NOMO-1 (cell line): ENCODE data around the gene SORCS2.

Source experiments
- DNase-seq, 2 experiments: peaks; one replicate each; lab custom pipeline; 2025; ENCODE audit not compliant: unreplicated experiment in 2 of 2; lab: John Stamatoyannopoulos, UW

SORCS2 gene

GRCh38 chr4:7217039-7217438 lies 24.7 kb downstream of the SORCS2 start:
- no peak for DNase-seq

- no peak for DNase-seq
Observed at GRCh38 chr4:7217474-7218321, 25.4 kb downstream of the SORCS2 start.

DNA sequence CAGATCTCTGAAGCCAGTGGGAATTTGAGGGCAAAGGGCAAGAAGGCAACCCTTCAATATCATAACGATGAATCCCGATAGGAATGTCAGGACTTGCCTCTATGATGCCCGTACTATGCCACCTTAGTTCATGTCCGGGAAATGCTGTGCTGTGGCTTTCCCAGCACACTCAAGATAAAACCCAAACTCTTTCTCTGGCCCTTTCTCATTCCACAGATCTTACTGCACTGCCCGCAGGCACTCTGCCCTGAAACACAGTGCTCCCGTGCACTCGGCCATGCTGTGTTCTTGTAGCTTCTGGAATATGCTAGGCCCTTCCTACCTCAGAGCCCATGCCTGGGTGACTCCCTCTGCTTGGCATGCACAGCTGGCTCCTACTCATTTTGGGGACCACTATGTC lies 26.3 kb downstream of the SORCS2 start:
- no peak for DNase-seq

- no peak for DNase-seq
Observed at GRCh38 chr4:7222521-7222920, 30.2 kb downstream of the SORCS2 start.

- no peak for DNase-seq
Observed at GRCh38 chr4:7223541-7223940, 31.2 kb downstream of the SORCS2 start.

DNA sequence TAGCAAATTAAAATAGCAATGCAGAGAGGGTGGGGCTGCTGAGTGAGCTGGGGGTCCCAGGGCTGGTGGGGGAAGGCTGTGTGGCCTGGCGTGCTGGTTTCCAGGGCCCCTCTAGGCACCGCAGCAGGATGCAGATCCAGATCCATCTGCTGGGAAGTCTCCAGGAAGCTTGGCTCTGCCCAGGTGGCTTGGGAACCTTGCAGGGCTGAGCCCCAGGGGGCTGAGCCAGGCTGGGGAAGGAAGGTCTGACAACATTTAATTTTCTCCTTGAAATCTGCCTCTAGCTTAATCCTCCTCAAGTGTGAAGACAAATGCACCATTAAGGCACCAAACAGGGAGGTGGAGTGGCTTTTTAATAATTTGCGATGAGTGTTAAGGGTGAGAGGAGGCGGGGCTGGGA lies 31.7 kb downstream of the SORCS2 start:
- DNase-seq, result no peak

DNA sequence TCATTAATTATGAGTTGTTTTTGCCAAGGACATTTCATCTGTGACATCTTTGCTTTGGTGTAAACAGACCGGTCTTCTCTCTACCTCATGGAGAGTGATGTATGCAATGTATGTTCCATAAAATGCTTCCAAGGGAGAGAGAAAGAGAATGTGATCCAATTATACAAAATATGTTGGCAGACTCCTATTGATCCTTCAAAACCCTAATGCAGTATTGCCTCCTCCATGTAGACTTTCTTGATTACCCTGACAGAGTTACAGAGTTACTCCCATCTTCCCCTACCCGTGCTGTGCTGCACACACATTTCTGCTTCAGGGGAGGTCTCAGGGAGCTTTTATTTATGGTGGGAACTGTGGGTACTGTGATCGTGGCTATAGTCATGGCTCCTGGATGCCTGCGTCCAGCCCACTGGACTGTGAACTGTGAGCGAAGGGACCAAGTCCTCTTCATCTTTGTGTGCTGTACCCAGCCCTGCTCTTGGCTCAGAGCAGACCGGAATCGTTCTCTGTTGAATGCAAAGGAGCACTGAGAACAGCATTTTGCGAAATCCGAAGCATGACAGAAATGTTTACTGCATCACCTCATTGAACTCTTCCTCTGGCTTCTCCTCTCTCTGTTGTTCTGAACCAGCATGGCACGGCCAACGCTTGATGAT lies 32.7 kb downstream of the SORCS2 start:
- DNase-seq, result no peak

DNA sequence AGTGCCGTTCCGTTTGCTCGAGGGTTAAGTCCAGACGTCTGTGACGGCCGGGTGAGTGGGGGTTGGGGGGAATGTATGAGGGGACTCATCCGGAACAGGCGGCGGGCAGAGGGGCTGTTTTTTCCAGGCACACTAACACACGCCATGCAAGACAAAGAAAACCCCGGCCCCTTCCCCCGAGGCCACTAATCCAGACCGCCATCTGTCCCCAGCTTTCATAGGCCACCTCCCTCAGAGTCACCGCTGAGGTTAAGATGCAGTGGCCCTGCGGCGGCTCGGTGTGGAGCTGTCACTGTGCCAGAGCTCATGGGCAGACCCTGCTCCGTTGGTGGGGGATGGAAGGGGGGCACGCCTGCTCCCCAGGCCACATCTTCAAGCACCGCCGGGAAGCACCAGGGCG lies 34.1 kb downstream of the SORCS2 start:
- DNase-seq, result no peak

GRCh38 chr4:7227008-7227407 lies 34.7 kb downstream of the SORCS2 start:
- no peak for DNase-seq

DNA sequence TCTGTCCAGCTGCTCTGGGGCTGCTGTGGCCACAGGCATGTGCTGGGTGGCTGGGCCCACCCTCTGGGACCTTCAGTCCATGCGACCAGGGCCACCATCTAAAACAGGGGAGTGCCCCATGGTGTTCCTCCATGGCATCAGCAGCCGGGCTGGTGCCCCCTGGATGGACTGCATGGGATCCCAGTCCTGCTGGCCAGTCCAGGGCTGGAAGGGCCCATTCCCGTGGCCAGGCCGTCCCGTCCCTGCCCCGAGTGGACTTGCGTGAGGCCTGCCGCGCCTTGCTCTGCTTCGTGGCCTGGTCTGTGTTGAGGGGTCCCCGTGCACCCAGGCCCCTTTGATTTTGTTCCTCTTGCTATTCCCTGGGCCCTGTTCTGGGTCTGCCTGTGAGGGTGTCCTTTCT lies 36.4 kb downstream of the SORCS2 start:
- DNase-seq, result no peak

GRCh38 chr4:7232061-7232650 lies 39.8 kb downstream of the SORCS2 start:
- DNase-seq, result no peak

GRCh38 chr4:7233006-7233580 lies 40.8 kb downstream of the SORCS2 start:
- no peak for DNase-seq

DNA sequence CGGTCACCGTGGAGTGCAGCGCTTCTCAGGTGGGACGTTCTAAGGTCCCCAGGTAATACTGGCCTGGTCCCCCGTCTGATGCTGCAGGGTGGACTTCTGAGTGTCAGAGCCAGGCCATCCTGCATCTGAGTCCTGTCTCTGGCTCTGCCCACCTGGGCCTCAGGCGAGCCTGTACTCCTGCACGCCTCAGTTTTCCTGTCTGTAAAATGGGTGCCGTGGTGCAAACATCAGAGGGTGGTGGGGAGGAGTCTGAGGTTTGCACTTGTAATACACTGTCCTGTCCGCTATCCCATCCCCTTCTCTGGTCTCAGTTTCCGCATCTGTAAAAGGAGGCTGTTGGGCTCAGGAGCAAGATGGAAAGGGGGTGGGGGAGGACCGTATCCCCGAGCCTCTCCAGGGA lies 41.3 kb downstream of the SORCS2 start:
- DNase-seq, result no peak

GRCh38 chr4:7234355-7235029 lies 42.2 kb downstream of the SORCS2 start:
- DNase-seq, result no peak

DNA sequence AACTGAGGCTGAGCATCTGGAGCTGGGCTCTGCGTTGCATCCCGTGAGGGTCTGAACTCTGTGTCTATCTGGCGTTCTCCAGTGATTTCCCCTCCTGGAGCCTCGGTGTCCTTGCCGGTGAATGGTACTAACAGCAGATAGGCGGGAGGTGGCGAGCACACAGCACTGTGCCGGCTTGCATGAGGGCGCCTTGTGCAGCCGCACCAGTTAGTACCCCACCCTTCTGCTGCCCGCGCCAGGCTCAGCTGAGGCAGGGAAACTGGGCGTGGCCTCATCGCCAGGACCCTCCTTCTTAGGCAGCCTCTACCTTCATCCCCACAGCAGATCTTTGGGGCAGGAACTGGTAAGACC lies 42.7 kb downstream of the SORCS2 start:
- no peak for DNase-seq

DNA sequence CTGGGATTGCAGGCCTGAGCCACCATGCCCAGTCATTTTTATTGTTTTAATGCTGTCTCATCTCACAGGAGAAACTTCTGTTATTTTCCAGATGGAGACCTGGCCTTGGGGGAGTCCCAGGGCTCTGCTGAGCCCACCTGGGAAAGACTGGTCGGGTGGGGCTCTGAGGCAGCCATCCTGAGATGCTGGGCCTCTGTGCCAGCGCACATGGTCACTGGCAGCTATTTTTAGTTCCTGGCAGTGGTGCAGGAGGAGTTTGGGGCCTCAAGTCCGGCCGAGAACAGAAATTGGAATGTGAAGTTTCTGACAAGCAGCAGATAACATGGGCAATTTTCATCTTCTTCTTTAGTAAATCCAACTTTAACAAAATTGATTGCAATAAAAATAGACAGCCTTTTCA lies 44.5 kb downstream of the SORCS2 start:
- DNase-seq, result no peak

GRCh38 chr4:7237873-7238272 lies 45.5 kb downstream of the SORCS2 start:
- DNase-seq, result no peak

GRCh38 chr4:7238300-7238960 lies 46.1 kb downstream of the SORCS2 start:
- no peak for DNase-seq

DNA sequence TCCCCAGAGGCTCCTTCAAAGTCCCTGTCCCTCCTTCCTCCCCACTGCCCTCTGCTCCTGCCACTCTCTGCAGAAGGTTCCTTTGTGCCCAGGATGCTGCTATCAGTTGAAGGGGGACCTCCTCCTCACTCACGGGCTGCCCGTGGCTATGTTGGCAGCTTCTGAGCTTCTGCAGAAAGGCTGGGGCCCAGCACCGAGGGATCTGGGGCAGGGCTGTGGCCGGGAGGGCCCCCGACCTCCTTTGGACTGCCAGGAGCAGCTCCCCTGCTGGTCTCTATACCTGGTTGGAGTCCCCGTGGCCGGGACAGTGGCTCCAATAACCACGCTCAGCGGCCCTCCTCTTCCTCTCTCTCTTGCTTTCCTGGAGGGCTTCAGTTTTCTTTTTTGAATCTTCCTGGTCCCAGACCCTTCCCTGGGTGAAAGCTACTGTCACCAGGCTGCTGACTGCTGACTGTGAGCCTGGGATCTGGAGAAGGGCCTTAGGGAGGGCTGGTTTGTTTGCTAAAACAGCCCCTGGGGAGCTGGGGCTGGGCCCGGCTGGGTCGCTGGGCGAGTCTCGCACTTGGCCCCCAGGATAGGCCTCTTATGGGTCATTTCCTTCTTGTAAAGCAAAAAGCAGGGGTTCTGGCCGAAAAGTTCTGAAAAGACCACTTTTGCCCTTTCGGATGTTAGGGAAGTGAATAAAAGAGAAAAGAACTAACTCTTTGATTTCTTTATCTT lies 46.9 kb downstream of the SORCS2 start:
- no peak for DNase-seq

GRCh38 chr4:7239844-7240243 lies 47.5 kb downstream of the SORCS2 start:
- DNase-seq, result no peak
